IMR-90 (cell line): ENCODE data around the gene CENPH. TPM values are rescaled to one million over a fixed set of nuclear protein-coding genes. Genes with fewer than 3 reads are reported as not detected.

Experiments
- ATAC-seq: fragments of 200-7000 bp; cut with Tn5 transposase; 2 replicates; pipeline ENCODE4 v1.9.1; 2020; ENCODE audit warnings: low read depth, mild to moderate bottlenecking, moderate library complexity
- BruUV-seq: library from RNA; stranded (reverse); fragments of 400-500 nt; replicated peaks from 2 replicates; lab custom pipeline; 2021; lab: Mats Ljungman, UMichigan
- CTCF ChIA-PET: fragments of 300-600 bp; formaldehyde crosslinking; extraction: SDS; loops from one replicate; lab custom pipeline; 2021; ENCODE audit warnings: antibody characterized with exemption; lab: Yijun Ruan, JAX
- POLR2A ChIA-PET: fragments of 300-600 bp; sonication (Branson Sonifier 250); formaldehyde crosslinking; loops from one replicate; lab custom pipeline; 2022; ENCODE audit warnings: antibody characterized with exemption; ENCODE audit not compliant: unreplicated experiment; lab: Charles Lee
- DNase-seq: peaks from one replicate; pipeline ENCODE4 v3.0.0; 2013
- H2AFZ ChIP-seq: replicated peaks from 2 replicates; pipeline ENCODE3; 2013; ENCODE audit warnings: low read length, mild to moderate bottlenecking; ENCODE audit not compliant: poor library complexity
- H2AK5ac ChIP-seq: 2 replicates; pipeline ENCODE4 v1.6.1; 2013; ENCODE audit warnings: low read depth, low read length, inconsistent platforms
- H2AK9ac ChIP-seq: replicated peaks from 2 replicates; pipeline ENCODE3; 2013; ENCODE audit warnings: mild to moderate bottlenecking, low read depth, low read length, moderate library complexity; ENCODE audit not compliant: poor library complexity
- H2BK120ac ChIP-seq: 2 replicates; pipeline ENCODE4 v1.6.1; 2013; ENCODE audit warnings: low read depth, low read length, inconsistent platforms
- H2BK15ac ChIP-seq: 3 replicates; pipeline ENCODE4 v1.6.1; 2013; ENCODE audit warnings: low read depth, low read length, inconsistent platforms
- H2BK20ac ChIP-seq: 2 replicates; pipeline ENCODE4 v1.6.1; 2013; ENCODE audit warnings: low read depth, mild to moderate bottlenecking, inconsistent platforms, low read length, moderate library complexity
- H2BK5ac ChIP-seq: 2 replicates; pipeline ENCODE4 v1.6.1; 2013; ENCODE audit warnings: mild to moderate bottlenecking, low read depth, low read length, inconsistent platforms; ENCODE audit not compliant: poor library complexity, severe bottlenecking
- H3K14ac ChIP-seq: replicated peaks from 2 replicates; pipeline ENCODE4 v1.6.1; 2013; ENCODE audit warnings: low read depth, low read length, inconsistent platforms
- H3K18ac ChIP-seq: 2 replicates; pipeline ENCODE4 v1.6.1; 2013; ENCODE audit warnings: low read depth, low read length, control low read depth
- H3K23ac ChIP-seq: 2 replicates; pipeline ENCODE4 v1.6.1; 2013; ENCODE audit warnings: low read depth, low read length, inconsistent platforms
- H3K27ac ChIP-seq: 2 replicates; pipeline ENCODE4 v1.5.1; 2013; ENCODE audit warnings: mild to moderate bottlenecking, control low read depth, low read length; ENCODE audit not compliant: insufficient read depth
- H3K27me3 ChIP-seq: 2 replicates; pipeline ENCODE4 v1.6.1; 2013; ENCODE audit warnings: low read length; ENCODE audit not compliant: control insufficient read depth, insufficient read depth
- H3K36me3 ChIP-seq: 2 replicates; pipeline ENCODE4 v1.6.1; 2013; ENCODE audit warnings: low read length, mixed read lengths; ENCODE audit not compliant: control insufficient read depth, insufficient read depth
- H3K4ac ChIP-seq: 2 replicates; pipeline ENCODE4 v1.6.1; 2013; ENCODE audit warnings: low read depth, low read length, inconsistent platforms
- H3K4me1 ChIP-seq: 2 replicates; pipeline ENCODE4 v1.6.1; 2013; ENCODE audit warnings: low read length, mixed read lengths; ENCODE audit not compliant: control insufficient read depth, insufficient read depth
- H3K4me2 ChIP-seq: 2 replicates; pipeline ENCODE4 v1.6.1; 2013; ENCODE audit warnings: low read depth, mild to moderate bottlenecking, control low read depth, low read length, moderate library complexity
- H3K4me3 ChIP-seq: 2 replicates; pipeline ENCODE4 v1.5.1; 2013; ENCODE audit warnings: low read depth, mild to moderate bottlenecking, control low read depth, low read length, moderate library complexity; ENCODE audit not compliant: insufficient read depth
- H3K56ac ChIP-seq: 2 replicates; pipeline ENCODE4 v1.6.1; 2013; ENCODE audit warnings: low read length, inconsistent platforms; ENCODE audit not compliant: insufficient read depth; ENCODE audit errors: extremely low read depth
- H3K79me1 ChIP-seq, 2 experiments: 2 replicates each; pipeline ENCODE4 v1.6.1; 2013; ENCODE audit warnings: low read length in 2 of 2, inconsistent platforms in 1 of 2, low read depth in 1 of 2
- H3K9ac ChIP-seq: 2 replicates; pipeline ENCODE4 v1.6.1; 2013; ENCODE audit warnings: low read depth, low read length, control low read depth
- H3K9me1 ChIP-seq: 2 replicates; pipeline ENCODE4 v1.6.1; 2013; ENCODE audit warnings: low read length, inconsistent platforms; ENCODE audit not compliant: insufficient read depth
- H3K9me3 ChIP-seq: 2 replicates; pipeline ENCODE4 v1.6.1; 2013; ENCODE audit warnings: low read length; ENCODE audit not compliant: control insufficient read depth, insufficient read depth
- H4K20me1 ChIP-seq: 2 replicates; pipeline ENCODE4 v1.6.1; 2013; ENCODE audit warnings: low read length, inconsistent platforms; ENCODE audit not compliant: insufficient read depth
- H4K5ac ChIP-seq: 2 replicates; pipeline ENCODE4 v1.6.1; 2013; ENCODE audit warnings: mild to moderate bottlenecking, low read depth, low read length, control low read depth
- H4K8ac ChIP-seq, 2 experiments: 2 replicates each; pipeline ENCODE4 v1.6.1; 2013; ENCODE audit warnings: low read depth in 2 of 2, low read length in 2 of 2, control low read depth in 1 of 2, inconsistent platforms in 1 of 2
- H4K91ac ChIP-seq: 2 replicates; pipeline ENCODE4 v1.6.1; 2013; ENCODE audit warnings: low read depth, low read length, inconsistent platforms; ENCODE audit not compliant: insufficient read depth
- BHLHE40 ChIP-seq: fragments of 150-350 bp; IDR thresholded peaks from 2 replicates; pipeline ENCODE4 v1.6.1; 2016; ENCODE audit warnings: mild to moderate bottlenecking, low read depth, low read length
- CEBPB ChIP-seq: IDR thresholded peaks from 2 replicates; pipeline ENCODE4 v1.6.1; 2012; ENCODE audit warnings: low read depth, low read length, improper control_type of control experiment
- CHD1 ChIP-seq: IDR thresholded peaks from 2 replicates; pipeline ENCODE4 v1.6.1; 2012; ENCODE audit warnings: low read depth, low read length, improper control_type of control experiment
- FOS ChIP-seq: fragments of 150-350 bp; IDR thresholded peaks from 2 replicates; pipeline ENCODE4 v1.6.1; 2016; ENCODE audit warnings: low read depth, low read length
- MAFK ChIP-seq: IDR thresholded peaks from 2 replicates; pipeline ENCODE4 v1.6.1; 2012; ENCODE audit warnings: low read depth, low read length, improper control_type of control experiment
- MAZ ChIP-seq: IDR thresholded peaks from 2 replicates; pipeline ENCODE4 v1.6.1; 2012; ENCODE audit warnings: low read depth, mild to moderate bottlenecking, low read length, improper control_type of control experiment, moderate library complexity, borderline replicate concordance
- MXI1 ChIP-seq: IDR thresholded peaks from 2 replicates; pipeline ENCODE4 v1.6.1; 2012; ENCODE audit warnings: low read depth, mild to moderate bottlenecking, low read length, moderate library complexity, borderline replicate concordance
- NFE2L2 ChIP-seq: fragments of 150-350 bp; IDR thresholded peaks from 2 replicates; pipeline ENCODE4 v1.6.1; 2016; ENCODE audit warnings: low read depth, mild to moderate bottlenecking, low read length
- POLR2A ChIP-seq: IDR thresholded peaks from 2 replicates; pipeline ENCODE4 v1.6.1; 2012; ENCODE audit warnings: mild to moderate bottlenecking, low read depth, low read length
- RAD21 ChIP-seq: IDR thresholded peaks from 2 replicates; pipeline ENCODE4 v1.6.1; 2012; ENCODE audit warnings: low read length, improper control_type of control experiment
- RCOR1 ChIP-seq: IDR thresholded peaks from 2 replicates; pipeline ENCODE4 v1.6.1; 2012; ENCODE audit warnings: mild to moderate bottlenecking, low read length, improper control_type of control experiment; ENCODE audit not compliant: insufficient replicate concordance
- RFX5 ChIP-seq: IDR thresholded peaks from 2 replicates; pipeline ENCODE4 v1.8.0; 2012; ENCODE audit warnings: low read depth, mild to moderate bottlenecking, low read length, moderate library complexity
- SMC3 ChIP-seq: fragments of 150-350 bp; IDR thresholded peaks from 2 replicates; pipeline ENCODE4 v1.6.1; 2016; ENCODE audit warnings: low read depth, mild to moderate bottlenecking, antibody characterized with exemption, low read length, moderate library complexity
- WGBS, 2 experiments: methylation state at CpG; one replicate each; pipeline versions ENCODE4 v1.1.5 to v1.1.7; 2013; ENCODE audit warnings: missing lambda C conversion rate in 2 of 2; ENCODE audit not compliant: insufficient read length in 1 of 2; ENCODE audit errors: extremely low coverage in 2 of 2; 5-methylcytosine and 5-hydroxymethylcytosine counted together
- dilution Hi-C: fragments of 300-500 bp; cut with HindIII; formaldehyde crosslinking; loops from one replicate; pipeline ENCODE4 v1.14.3; 2018; ENCODE audit warnings: low sequenced_read_pairs; ENCODE audit not compliant: unreplicated experiment
- in situ Hi-C: fragments of 300-500 bp; cut with MboI; formaldehyde crosslinking; loops from 3 replicates; pipeline ENCODE4 v1.14.3; 2019; ENCODE audit warnings: low sequenced_read_pairs, inconsistent platforms, mixed read lengths
- intact Hi-C: fragments of 100-400 bp; cut with micrococcal nuclease; formaldehyde crosslinking; loops from 2 replicates; pipeline ENCODE4 v1.10.0; 2022
- polyA plus RNA-seq, 3 experiments: library from polyadenylated mRNA; depleted of rRNA; stranded (reverse); fragments of >200 nt; gene quantifications; 2 replicates each; pipeline ENCODE4 v1.2.3, GENCODE V29; 2012; ENCODE audit warnings: low replicate concordance in 1 of 3
- total RNA-seq: library from RNA; depleted of rRNA; stranded (reverse); fragments of >200 nt; gene quantifications from 2 replicates; pipeline ENCODE4 v1.2.3, GENCODE V29; 2012
- TF ChIP-seq, protein P1 (sequence below): fragments of 150-350 bp; IDR thresholded peaks from 2 replicates; pipeline ENCODE4 v1.6.1; 2017; ENCODE audit warnings: mild to moderate bottlenecking, antibody characterized with exemption, low read length, low read depth
- TF ChIP-seq, protein P2 (sequence below): fragments of 150-350 bp; IDR thresholded peaks from 2 replicates; pipeline ENCODE4 v1.6.1; 2016; ENCODE audit warnings: low read depth, mild to moderate bottlenecking, low read length, moderate library complexity, borderline replicate concordance

The CENPH gene
- total and polyA plus RNA-seq, 2 of the 4 experiments (the other 2 are of a cell fraction), result 3.8 to 7.8 TPM

DNA sequence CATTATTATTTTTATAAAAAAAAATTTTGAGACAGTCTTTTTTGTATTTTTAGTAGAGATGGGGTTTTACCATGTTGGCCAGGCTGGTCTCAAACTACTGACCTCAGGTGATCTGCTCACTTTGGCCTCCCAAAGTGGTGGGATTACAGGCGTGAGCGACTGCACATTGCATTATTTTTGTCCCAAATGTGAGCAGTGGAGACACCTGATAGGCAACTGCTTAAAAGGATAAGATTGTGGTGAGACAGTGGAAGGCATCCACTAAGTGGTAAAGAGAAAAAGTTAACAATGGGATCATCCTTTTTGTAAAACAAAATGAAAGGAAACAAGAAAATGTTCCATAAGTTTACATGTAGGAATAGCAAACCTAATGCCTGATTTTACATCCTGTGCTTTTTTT lies 2.0 kb upstream of the CENPH start:
- H3K4me3 ChIP-seq, result no peak overlapping the region
- no peak overlapping the region for H2BK5ac ChIP-seq

More for the DNA sequence above, 2.0 kb upstream of the CENPH start:
- no peak overlapping the region for H3K27ac ChIP-seq
- in situ Hi-C loops, result no loop called here
- ChIA-PET POLR2A (no interaction called here), CTCF (no interaction called here)
- no peaks in the 10 kb centered on the region for H3K27me3 ChIP-seq
- H4K91ac ChIP-seq, result no peak overlapping the region
- no peak overlapping the region for H2BK20ac ChIP-seq
- H3K79me1 ChIP-seq, result peaks cover 8 to 18% of the 10 kb centered on the region in 2 experiments; a peak in 2 of 4 replicates
- no peak overlapping the region for H2AK5ac ChIP-seq
- TF ChIP-seq MAFK, result no peak
- no peak for TF ChIP-seq RAD21
- TF ChIP-seq MAZ, result no peak
- TF ChIP-seq NFE2L2, result no peak
- TF ChIP-seq FOS, result no peak
- no peak for TF ChIP-seq SMC3
- no peak for TF ChIP-seq MXI1
- TF ChIP-seq, protein P1, sequence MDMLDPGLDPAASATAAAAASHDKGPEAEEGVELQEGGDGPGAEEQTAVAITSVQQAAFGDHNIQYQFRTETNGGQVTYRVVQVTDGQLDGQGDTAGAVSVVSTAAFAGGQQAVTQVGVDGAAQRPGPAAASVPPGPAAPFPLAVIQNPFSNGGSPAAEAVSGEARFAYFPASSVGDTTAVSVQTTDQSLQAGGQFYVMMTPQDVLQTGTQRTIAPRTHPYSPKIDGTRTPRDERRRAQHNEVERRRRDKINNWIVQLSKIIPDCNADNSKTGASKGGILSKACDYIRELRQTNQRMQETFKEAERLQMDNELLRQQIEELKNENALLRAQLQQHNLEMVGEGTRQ, result no peak
- TF ChIP-seq CEBPB, result no peak
- no peak for TF ChIP-seq BHLHE40
- TF ChIP-seq RCOR1, result no peak
- no peak for TF ChIP-seq RFX5
- TF ChIP-seq POLR2A, result no peak
- TF ChIP-seq, protein P2, sequence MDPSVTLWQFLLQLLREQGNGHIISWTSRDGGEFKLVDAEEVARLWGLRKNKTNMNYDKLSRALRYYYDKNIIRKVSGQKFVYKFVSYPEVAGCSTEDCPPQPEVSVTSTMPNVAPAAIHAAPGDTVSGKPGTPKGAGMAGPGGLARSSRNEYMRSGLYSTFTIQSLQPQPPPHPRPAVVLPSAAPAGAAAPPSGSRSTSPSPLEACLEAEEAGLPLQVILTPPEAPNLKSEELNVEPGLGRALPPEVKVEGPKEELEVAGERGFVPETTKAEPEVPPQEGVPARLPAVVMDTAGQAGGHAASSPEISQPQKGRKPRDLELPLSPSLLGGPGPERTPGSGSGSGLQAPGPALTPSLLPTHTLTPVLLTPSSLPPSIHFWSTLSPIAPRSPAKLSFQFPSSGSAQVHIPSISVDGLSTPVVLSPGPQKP, result no peak
- no peak for TF ChIP-seq CHD1
- no peak overlapping the region for H2BK15ac ChIP-seq
- H3K4ac ChIP-seq, result no peak overlapping the region
- H3K18ac ChIP-seq, result no peak overlapping the region
- no TSS peak for BruUV-seq
- no peaks in the 10 kb centered on the region for H3K9me3 ChIP-seq
- no peaks in the 10 kb centered on the region for H3K4me1 ChIP-seq
- ATAC-seq, result no peak
- H2BK120ac ChIP-seq, result no peak overlapping the region
- intact Hi-C loops, result loop anchor here (5.0 kb wide), 1 partner anchor 145 kb away; the partner anchor contains the start of gene CCDC125
- no peak overlapping the region for H4K5ac ChIP-seq
- H2AK9ac ChIP-seq, result no peak overlapping the region
- H3K9me1 ChIP-seq, result peaks cover 6% of the 10 kb centered on the region; the same call in 1 of the 2 replicates
- 100% methylated on average over 2 of the region's 2 CpGs; no CpG with 5 or more reads in 1 of the 2 experiments for WGBS, 2 experiments
- H3K36me3 ChIP-seq, result no peaks in the 10 kb centered on the region
- H4K20me1 ChIP-seq, result no peaks in the 10 kb centered on the region
- no peak overlapping the region for H3K14ac ChIP-seq
- no peak for DNase-seq
- H3K9ac ChIP-seq, result no peak overlapping the region
- no peak overlapping the region for H2AFZ ChIP-seq
- no peak overlapping the region for H3K56ac ChIP-seq
- H4K8ac ChIP-seq, result no peak overlapping the region
- no peak overlapping the region; the same call in 1 of the 2 replicates for H3K23ac ChIP-seq
- dilution Hi-C loops, result no loop called here
- no peak overlapping the region for H3K4me2 ChIP-seq
